ENCODE measurements around the gene PPP1R26.
"Not testable (repeated sequence)": the region's sequence is repeated elsewhere in the genome, so short reads cannot be mapped to it uniquely, and the experiment has no call there.

Gene PPP1R26

GRCh38 chr9:135508211-135508820, 28.7 kb downstream of the PPP1R26 start:
- no peak for TF ChIP-seq CTCF (IDR thresholded peaks at IDR 0.05; ENCODE audit: low read depth, low read length)
- H3K4me3 ChIP-seq (ENCODE audit: low read depth, low read length), result no peak overlapping the region

GRCh38 chr9:135509458-135509857, 29.9 kb downstream of the PPP1R26 start:
- no peak for TF ChIP-seq CTCF (IDR thresholded peaks at IDR 0.05; ENCODE audit: low read depth, low read length)
- no peak overlapping the region for H3K4me3 ChIP-seq (ENCODE audit: low read depth, low read length)

- no peak for TF ChIP-seq CTCF (IDR thresholded peaks at IDR 0.05; ENCODE audit: low read depth, low read length)
- H3K4me3 ChIP-seq (ENCODE audit: low read depth, low read length), result no peak overlapping the region
Measured at GRCh38 chr9:135512241-135512603, 32.6 kb downstream of the PPP1R26 start.

- TF ChIP-seq CTCF (IDR thresholded peaks at IDR 0.05; ENCODE audit: low read depth, low read length), result no peak
- no peak overlapping the region for H3K4me3 ChIP-seq (ENCODE audit: low read depth, low read length)
Measured at GRCh38 chr9:135512904-135513303, 33.3 kb downstream of the PPP1R26 start.

- TF ChIP-seq CTCF (IDR thresholded peaks at IDR 0.05; ENCODE audit: low read depth, low read length), result no peak
- H3K4me3 ChIP-seq (ENCODE audit: low read depth, low read length), result no peak overlapping the region
Measured at GRCh38 chr9:135513351-135513846, 33.8 kb downstream of the PPP1R26 start.

GRCh38 chr9:135513906-135514305, 34.3 kb downstream of the PPP1R26 start:
- H3K4me3 ChIP-seq (ENCODE audit: low read depth, low read length), result not testable (repeated sequence)

GRCh38 chr9:135514342-135515082, 34.9 kb downstream of the PPP1R26 start:
- H3K4me3 ChIP-seq (ENCODE audit: low read depth, low read length), result no peak overlapping the region
- TF ChIP-seq CTCF (IDR thresholded peaks at IDR 0.05; ENCODE audit: low read depth, low read length), result no peak
